Rectal smooth muscle tissue (tissue), 1 donor: ENCODE data around the gene PTPRS.
"Not testable (repeated sequence)": the region's sequence is repeated elsewhere in the genome, so short reads cannot be mapped to it uniquely, and the experiment has no call there.

Experiments used
- H3K27ac ChIP-seq: one replicate; pipeline ENCODE4 v1.7.0; 2013; ENCODE audit warnings: low read depth, low read length, inconsistent platforms
- H3K27me3 ChIP-seq: one replicate; pipeline ENCODE4 v1.7.0; 2013; ENCODE audit warnings: low read length; ENCODE audit not compliant: control insufficient read depth, insufficient read depth
- H3K36me3 ChIP-seq: one replicate; pipeline ENCODE4 v1.7.0; 2013; ENCODE audit warnings: low read length; ENCODE audit not compliant: control insufficient read depth, insufficient read depth
- H3K4me1 ChIP-seq: one replicate; pipeline ENCODE4 v1.7.0; 2013; ENCODE audit warnings: low read length; ENCODE audit not compliant: control insufficient read depth, insufficient read depth
- H3K4me3 ChIP-seq: one replicate; pipeline ENCODE4 v1.7.0; 2013; ENCODE audit warnings: low read length
- H3K9ac ChIP-seq: one replicate; pipeline ENCODE4 v1.7.0; 2013; ENCODE audit warnings: low read length

Gene PTPRS

GRCh38 chr19:5337126-5337525 lies 3.5 kb downstream of the PTPRS start:
- peaks cover 10% of the 10 kb centered on the region for H3K27me3 ChIP-seq
- H3K27ac ChIP-seq: no peak overlapping the region
- peak overlapping the region; percentile 40 for H3K9ac ChIP-seq
- no peaks in the 10 kb centered on the region for H3K36me3 ChIP-seq
- H3K4me1 ChIP-seq: peaks cover 7% of the 10 kb centered on the region
- H3K4me3 ChIP-seq: no peak overlapping the region

- H3K9ac ChIP-seq: no peak overlapping the region
- H3K27me3 ChIP-seq: peaks cover 10% of the 10 kb centered on the region
- H3K4me3 ChIP-seq: no peak overlapping the region
- no peaks in the 10 kb centered on the region for H3K36me3 ChIP-seq
- no peak overlapping the region for H3K27ac ChIP-seq
- peaks cover 7% of the 10 kb centered on the region for H3K4me1 ChIP-seq
These were observed 4.2 kb downstream of the PTPRS start for GRCh38 chr19:5336195-5336965.

- H3K4me3 ChIP-seq: no peak overlapping the region
- H3K27me3 ChIP-seq: peaks cover 10% of the 10 kb centered on the region
These were observed 5.0 kb downstream of the PTPRS start for GRCh38 chr19:5335593-5335992.

GRCh38 chr19:5334824-5335500 lies 5.7 kb downstream of the PTPRS start:
- Histone ChIP-seq H3K9ac (no peak overlapping the region), H3K27me3 (peaks cover 10% of the 10 kb centered on the region), H3K27ac (no peak overlapping the region)

More at GRCh38 chr19:5335593-5335992, 5.0 kb downstream of the PTPRS start:
- Histone ChIP-seq H3K4me1 (peaks cover 7% of the 10 kb centered on the region), H3K9ac (no peak overlapping the region), H3K36me3 (no peaks in the 10 kb centered on the region), H3K27ac (no peak overlapping the region)

GRCh38 chr19:5334366-5334739 lies 6.3 kb downstream of the PTPRS start:
- H3K27me3 ChIP-seq: peaks cover 9% of the 10 kb centered on the region
- H3K36me3 ChIP-seq: no peaks in the 10 kb centered on the region
- H3K4me3 ChIP-seq: no peak overlapping the region

More at GRCh38 chr19:5334824-5335500, 5.7 kb downstream of the PTPRS start:
- no peaks in the 10 kb centered on the region for H3K36me3 ChIP-seq
- no peak overlapping the region for H3K4me3 ChIP-seq
- peaks cover 7% of the 10 kb centered on the region for H3K4me1 ChIP-seq

GRCh38 chr19:5333581-5334365 lies 6.8 kb downstream of the PTPRS start:
- Histone ChIP-seq H3K27me3 (peaks cover 4% of the 10 kb centered on the region), H3K27ac (no peak overlapping the region), H3K4me3 (no peak overlapping the region), H3K9ac (no peak overlapping the region), H3K36me3 (no peaks in the 10 kb centered on the region), H3K4me1 (no peaks in the 10 kb centered on the region)

More at GRCh38 chr19:5334366-5334739, 6.3 kb downstream of the PTPRS start:
- H3K27ac ChIP-seq: no peak overlapping the region
- H3K4me1 ChIP-seq: peaks cover 4% of the 10 kb centered on the region
- no peak overlapping the region for H3K9ac ChIP-seq

GRCh38 chr19:5332501-5332900 lies 8.1 kb downstream of the PTPRS start:
- no peaks in the 10 kb centered on the region for H3K4me1 ChIP-seq
- H3K36me3 ChIP-seq: no peaks in the 10 kb centered on the region
- no peak overlapping the region for H3K4me3 ChIP-seq
- H3K9ac ChIP-seq: no peak overlapping the region
- H3K27me3 ChIP-seq: no peaks in the 10 kb centered on the region
- no peak overlapping the region for H3K27ac ChIP-seq

GRCh38 chr19:5331790-5332189 lies 8.8 kb downstream of the PTPRS start:
- no peak overlapping the region for H3K4me3 ChIP-seq
- no peaks in the 10 kb centered on the region for H3K36me3 ChIP-seq
- no peak overlapping the region for H3K27ac ChIP-seq
- H3K9ac ChIP-seq: no peak overlapping the region
- no peaks in the 10 kb centered on the region for H3K4me1 ChIP-seq
- no peaks in the 10 kb centered on the region for H3K27me3 ChIP-seq

GRCh38 chr19:5330307-5330720 lies 10.3 kb downstream of the PTPRS start:
- Histone ChIP-seq H3K9ac (no peak overlapping the region), H3K27me3 (no peaks in the 10 kb centered on the region), H3K4me3 (no peak overlapping the region), H3K27ac (no peak overlapping the region), H3K36me3 (no peaks in the 10 kb centered on the region), H3K4me1 (no peaks in the 10 kb centered on the region)

- Histone ChIP-seq H3K36me3 (no peaks in the 10 kb centered on the region), H3K4me1 (no peaks in the 10 kb centered on the region), H3K27me3 (peaks cover 3% of the 10 kb centered on the region), H3K9ac (no peak overlapping the region), H3K4me3 (no peak overlapping the region), H3K27ac (no peak overlapping the region)
These were observed 11.5 kb downstream of the PTPRS start for GRCh38 chr19:5329141-5329540.

- not testable (repeated sequence) for H3K4me3 ChIP-seq, H3K27ac ChIP-seq, H3K27me3 ChIP-seq, H3K9ac ChIP-seq, H3K36me3 ChIP-seq, H3K4me1 ChIP-seq
These were observed 12.2 kb downstream of the PTPRS start for GRCh38 chr19:5328407-5328806.

GRCh38 chr19:5326986-5327623 lies 13.5 kb downstream of the PTPRS start:
- Histone ChIP-seq H3K4me3 (no peak overlapping the region), H3K27me3 (peaks cover 3% of the 10 kb centered on the region), H3K36me3 (no peaks in the 10 kb centered on the region), H3K27ac (no peak overlapping the region), H3K4me1 (no peaks in the 10 kb centered on the region), H3K9ac (no peak overlapping the region)
